ENCODE measurements around the gene NFATC4. TPM values are rescaled to one million over a fixed set of nuclear protein-coding genes. Genes with fewer than 3 reads are reported as not detected.

The NFATC4 gene
- total RNA-seq, 1 donor from 2014 or later: 0.21 TPM

DNA sequence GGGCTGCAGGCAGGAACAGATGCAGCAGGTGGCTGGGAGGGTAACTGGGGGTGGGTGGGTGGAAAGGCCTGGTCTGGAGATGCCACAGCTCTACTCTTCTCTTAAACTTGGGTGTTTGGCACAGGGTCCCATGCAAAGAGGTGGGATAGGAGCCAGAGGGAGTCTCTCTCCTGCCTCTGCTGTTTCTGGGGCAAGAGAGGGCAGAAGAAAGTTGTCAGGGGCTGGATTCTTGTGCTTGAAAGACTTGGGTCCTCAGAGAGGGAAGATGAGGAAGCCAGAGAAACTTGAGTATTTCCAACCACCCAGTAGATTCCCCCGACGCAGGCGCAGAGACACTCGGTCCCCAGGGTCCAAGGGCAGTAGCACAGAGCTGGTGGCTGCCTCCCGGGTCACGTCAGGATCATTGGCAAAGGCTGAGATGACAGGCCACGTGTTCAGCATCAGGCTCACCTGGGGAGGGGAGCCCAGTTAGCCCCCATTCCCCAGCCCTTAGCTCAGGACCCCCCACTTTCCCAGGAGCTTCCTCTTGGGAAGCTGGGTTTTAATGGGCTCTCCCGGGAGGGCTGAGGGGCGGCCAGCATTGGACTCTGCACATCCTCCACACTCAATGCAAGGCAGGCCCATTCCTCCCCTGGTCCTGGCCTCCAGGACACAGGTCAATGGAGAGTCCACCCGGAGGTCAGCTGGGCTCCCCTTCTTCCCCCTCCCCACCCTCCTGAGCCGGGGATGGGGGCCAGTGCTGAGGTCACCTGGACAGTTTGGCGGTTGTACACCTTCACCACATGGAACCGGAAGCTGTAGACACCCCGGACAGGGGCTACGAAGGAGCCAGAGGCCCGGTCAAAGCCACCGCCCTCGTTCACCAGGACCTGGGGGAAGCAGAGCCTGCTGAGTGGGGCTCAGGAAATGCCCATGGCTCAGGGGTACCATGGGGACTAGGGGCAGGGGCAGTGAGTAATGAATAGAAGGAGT lies 59.8 kb downstream of the NFATC4 start:
- Mint-ChIP-seq H3K27me3 (ENCODE audit: low read depth) (no peaks in the 10 kb centered on the region), H3K9me3 (no peaks in the 10 kb centered on the region), H3K4me3 (ENCODE audit: low read depth) (no peak overlapping the region), H3K27ac (peak overlapping the region; percentile 67), H3K4me1 (ENCODE audit: low read depth) (peaks cover 37% of the 10 kb centered on the region), H3K36me3 (ENCODE audit: low read depth) (peaks cover 18% of the 10 kb centered on the region)
- no peak for DNase-seq (ENCODE audit: low spot score)
- intact Hi-C loops (cut with micrococcal nuclease): no loop called here

DNA sequence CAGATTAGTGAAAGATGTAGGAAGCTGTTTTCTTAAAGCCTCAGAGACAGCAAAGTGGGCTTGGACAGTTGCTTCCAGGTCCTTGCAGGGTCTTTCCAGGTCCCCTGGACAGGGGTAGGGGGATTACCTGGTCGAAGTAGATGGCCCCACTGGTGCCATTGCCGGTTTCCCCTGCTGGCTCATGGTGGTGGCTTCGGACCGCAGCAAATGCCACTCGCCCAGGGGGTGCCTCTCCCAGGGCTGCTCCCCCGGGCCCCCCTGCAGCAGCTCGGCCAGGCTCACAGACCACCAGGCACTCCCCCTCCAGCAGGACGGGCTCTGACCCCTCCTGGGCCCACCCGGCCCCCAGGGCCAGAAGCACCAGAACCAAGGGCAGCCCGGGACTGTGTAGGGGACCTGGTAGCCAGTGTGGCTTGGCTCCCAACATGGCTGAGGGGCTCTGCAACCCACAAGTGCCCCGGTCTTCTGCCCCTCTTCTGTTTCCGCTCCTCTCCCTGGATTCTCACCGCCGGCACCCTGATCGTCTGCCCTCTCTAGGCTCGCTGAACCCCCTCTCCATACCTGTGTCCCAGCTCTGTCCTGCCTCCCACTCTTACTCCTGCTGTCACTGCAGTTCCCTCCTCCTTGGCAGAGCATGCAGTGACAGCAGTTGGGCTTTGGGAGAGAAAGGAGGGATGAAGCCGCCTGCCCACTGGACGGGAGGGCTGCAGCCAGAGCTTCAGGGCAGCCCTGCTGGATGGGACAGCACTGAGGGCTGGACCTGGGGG lies 60.8 kb downstream of the NFATC4 start:
- Mint-ChIP-seq H3K27me3 (ENCODE audit: low read depth) (no peaks in the 10 kb centered on the region), H3K9me3 (no peaks in the 10 kb centered on the region), H3K4me3 (ENCODE audit: low read depth) (peak overlapping the region; percentile 85), H3K4me1 (ENCODE audit: low read depth) (peaks cover 43% of the 10 kb centered on the region), H3K27ac (peak overlapping the region; percentile 94), H3K36me3 (ENCODE audit: low read depth) (peaks cover 28% of the 10 kb centered on the region)
- intact Hi-C loops (cut with micrococcal nuclease): no loop called here
- peak; percentile 10 for DNase-seq (ENCODE audit: low spot score)

Other genes starting within 250 kb of the NFATC4 start
- gene FITM1, start 237.5 kb upstream of the NFATC4 start, total RNA-seq: 1.0 and 1.2 TPM in 2 replicates
- 340 and 342 TPM in 2 replicates for gene PSME1, start 232.0 kb upstream of the NFATC4 start, total RNA-seq
- 26.4 and 30.4 TPM in 2 replicates for gene EMC9, start 226.6 kb upstream of the NFATC4 start, total RNA-seq
- 567 TPM in 2 replicates for gene PSME2, start 221.6 kb upstream of the NFATC4 start, total RNA-seq
- gene RNF31, start 220.7 kb upstream of the NFATC4 start, total RNA-seq: 80.4 and 92.0 TPM in 2 replicates
- 124 and 129 TPM in 2 replicates for gene IRF9, start 206.9 kb upstream of the NFATC4 start, total RNA-seq
- gene REC8, start 196.1 kb upstream of the NFATC4 start, total RNA-seq: 20.0 and 28.2 TPM in 2 replicates
- gene IPO4, start 179.4 kb upstream of the NFATC4 start, total RNA-seq: 77.0 and 80.4 TPM in 2 replicates
- gene TM9SF1, start 172.7 kb upstream of the NFATC4 start, total RNA-seq: 27.8 and 30.8 TPM in 2 replicates
- 0.21 TPM in 1 of 2 replicates, not detected in the other for gene TSSK4, start 162.5 kb upstream of the NFATC4 start, total RNA-seq
- 80.0 and 82.4 TPM in 2 replicates for gene CHMP4A, start 154.7 kb upstream of the NFATC4 start, total RNA-seq
- 13.2 and 13.5 TPM in 2 replicates for gene MDP1, start 152.1 kb upstream of the NFATC4 start, total RNA-seq
- 194 and 202 TPM in 2 replicates for gene NEDD8, start 135.8 kb upstream of the NFATC4 start, total RNA-seq
- gene GMPR2, start 135.3 kb upstream of the NFATC4 start, total RNA-seq: 36.3 and 43.8 TPM in 2 replicates
- gene TINF2, start 125.6 kb upstream of the NFATC4 start, total RNA-seq: 81.1 and 87.3 TPM in 2 replicates
- 3.4 and 4.4 TPM in 2 replicates for gene TGM1, start 105.0 kb upstream of the NFATC4 start, total RNA-seq
- 33.9 and 38.4 TPM in 2 replicates for gene RABGGTA, start 96.6 kb upstream of the NFATC4 start, total RNA-seq
- gene DHRS1, start 68.4 kb upstream of the NFATC4 start, total RNA-seq: 9.7 and 10.4 TPM in 2 replicates
- gene NOP9, start 68.3 kb upstream of the NFATC4 start, total RNA-seq: 39.7 and 42.0 TPM in 2 replicates
- gene CIDEB, start 60.2 kb upstream of the NFATC4 start, total RNA-seq: 19.6 and 24.7 TPM in 2 replicates
- gene LTB4R2, start 58.0 kb upstream of the NFATC4 start, total RNA-seq: 7.9 and 9.5 TPM in 2 replicates
- gene LTB4R, start 56.7 kb upstream of the NFATC4 start, total RNA-seq: 10.7 and 11.9 TPM in 2 replicates
- 1.5 and 2.3 TPM in 2 replicates for gene ADCY4, start 33.1 kb upstream of the NFATC4 start, total RNA-seq
- gene RIPK3, start 28.2 kb upstream of the NFATC4 start, total RNA-seq: 13.2 and 15.4 TPM in 2 replicates
- gene NYNRIN, start 30.8 kb downstream of the NFATC4 start, total RNA-seq: 0.02 and 0.34 TPM in 2 replicates
- 5.4 and 5.5 TPM in 2 replicates for gene CBLN3, start 61.5 kb downstream of the NFATC4 start, total RNA-seq
- 72.6 and 75.3 TPM in 2 replicates for gene KHNYN, start 61.8 kb downstream of the NFATC4 start, total RNA-seq
- gene SDR39U1, start 74.6 kb downstream of the NFATC4 start, total RNA-seq: 40.8 and 47.7 TPM in 2 replicates
- 0.25 TPM in 1 of 2 replicates, not detected in the other for gene CMA1, start 140.1 kb downstream of the NFATC4 start, total RNA-seq
- gene CTSG, start 208.1 kb downstream of the NFATC4 start, total RNA-seq: not detected in 2 replicates
- 12.6 and 14.0 TPM in 2 replicates for gene GZMH, start 241.5 kb downstream of the NFATC4 start, total RNA-seq

All from activated T-helper 2 cell treated with anti-CD3 and anti-CD28 coated beads, Interferon-gamma antibody, Interleukin-2, Interleukin-4, amounts not matched to agents 10 μg/mL and 5 μg/mL and 100 μg/mL, durations not matched to agents 14 hours and 24 hours and 36 hours (primary cell).